Measurements from ENCODE around the gene RASAL2.

GRCh38 chr1:178367151-178367550 lies 273.2 kb downstream of the RASAL2 start:
- TF ChIP-seq CTCF (IDR thresholded peaks at IDR 0.05), result no peak
- TF ChIP-seq HOXB13 (CRISPR knock-in tag; IDR thresholded peaks at IDR 0.05; ENCODE audit: low read depth), result no peak
- no peak for TF ChIP-seq RARB (CRISPR knock-in tag; IDR thresholded peaks at IDR 0.05)
- no peak for TF ChIP-seq KDM5A (IDR thresholded peaks at IDR 0.05)
- TF ChIP-seq RNF2 (IDR thresholded peaks at IDR 0.05; ENCODE audit: borderline replicate concordance, low read depth), result no peak
- no peak for TF ChIP-seq MAZ (IDR thresholded peaks at IDR 0.05; ENCODE audit: borderline replicate concordance, low read depth, low read length)
- no peak for TF ChIP-seq HMGXB4 (CRISPR knock-in tag; IDR thresholded peaks at IDR 0.05; ENCODE audit: borderline replicate concordance)
- TF ChIP-seq POLR2A (IDR thresholded peaks at IDR 0.05; ENCODE audit: low read length), result no peak
- no peak for TF ChIP-seq RAD21 (conservative IDR thresholded peaks at IDR 0.05 in 1 of 2, IDR thresholded peaks at IDR 0.05 in 1 of 2)
- no peak for TF ChIP-seq SMC3 (IDR thresholded peaks at IDR 0.05)
- no peak for TF ChIP-seq EHMT2 (IDR thresholded peaks at IDR 0.05; ENCODE audit: low read depth)
- TF ChIP-seq REST (IDR thresholded peaks at IDR 0.05), result no peak

Data from A549 (cell line).